ENCODE results near the gene ATG7.

GRCh38 chr3:11587766-11588165 is 315.6 kb downstream of the ATG7 start:
- TF ChIP-seq CTCF (IDR thresholded peaks at IDR 0.05) (no peak), POLR2A (IDR thresholded peaks at IDR 0.05) (no peak)

All from vagina (tissue), 2 donors.